ENCODE results near the gene NUDT19.

The NUDT19 gene

GRCh38 chr19:32674931-32675719 lies 16.5 kb upstream of the NUDT19 start, which contains the start of gene ANKRD27:
Gene ANKRD27, minus strand, starts transcription at chr19:32675180. Its CDS starts 16,165 bp downstream, at chr19:32659015.
- TF ChIP-seq ZNF8 (CRISPR knock-in tag; IDR thresholded peaks at IDR 0.05) (no peak), ZNF70 (CRISPR knock-in tag; IDR thresholded peaks at IDR 0.05) (no peak), TCF4 (CRISPR knock-in tag; IDR thresholded peaks at IDR 0.05; ENCODE audit: borderline replicate concordance) (no peak), OSR1 (CRISPR knock-in tag; IDR thresholded peaks at IDR 0.05) (no peak), BACH2 (CRISPR knock-in tag; IDR thresholded peaks at IDR 0.05; ENCODE audit: borderline replicate concordance) (no peak), ARNTL (CRISPR knock-in tag; IDR thresholded peaks at IDR 0.05; ENCODE audit: borderline replicate concordance, low read depth) (no peak), SNAI2 (CRISPR knock-in tag; IDR thresholded peaks at IDR 0.05) (no peak), CREB5 (CRISPR knock-in tag; IDR thresholded peaks at IDR 0.05; ENCODE audit: low read depth) (no peak), ISL1 (CRISPR knock-in tag; IDR thresholded peaks at IDR 0.05) (no peak), TSHZ2 (CRISPR knock-in tag; IDR thresholded peaks at IDR 0.05) (no peak), ESRRG (CRISPR knock-in tag; IDR thresholded peaks at IDR 0.05) (no peak), ZNF565 (CRISPR knock-in tag; conservative IDR thresholded peaks at IDR 0.05; ENCODE audit: low read depth) (no peak), POU6F1 (CRISPR knock-in tag; IDR thresholded peaks at IDR 0.05; ENCODE audit: borderline replicate concordance, low read depth) (no peak), TOX (CRISPR knock-in tag; IDR thresholded peaks at IDR 0.05; ENCODE audit: borderline replicate concordance) (no peak), ZFP3 (CRISPR knock-in tag; IDR thresholded peaks at IDR 0.05) (no peak), PPARA (CRISPR knock-in tag; IDR thresholded peaks at IDR 0.05; ENCODE audit: borderline replicate concordance) (no peak), ZFP30 (CRISPR knock-in tag; IDR thresholded peaks at IDR 0.05) (no peak)
- ATAC-seq = peak; percentile 95

- ATAC-seq = peak; percentile 88
- no peak for TF ChIP-seq OSR1 (CRISPR knock-in tag; IDR thresholded peaks at IDR 0.05)
- no peak for TF ChIP-seq ZFP30 (CRISPR knock-in tag; IDR thresholded peaks at IDR 0.05)
- no peak for TF ChIP-seq CSDC2 (CRISPR knock-in tag; IDR thresholded peaks at IDR 0.05)
- TF ChIP-seq ARNTL (CRISPR knock-in tag; IDR thresholded peaks at IDR 0.05; ENCODE audit: borderline replicate concordance, low read depth) = no peak
- no peak for TF ChIP-seq CREB5 (CRISPR knock-in tag; IDR thresholded peaks at IDR 0.05; ENCODE audit: low read depth)
- no peak for TF ChIP-seq TOX (CRISPR knock-in tag; IDR thresholded peaks at IDR 0.05; ENCODE audit: borderline replicate concordance)
- TF ChIP-seq ZNF565 (CRISPR knock-in tag; conservative IDR thresholded peaks at IDR 0.05; ENCODE audit: low read depth) = no peak
These were observed 15.9 kb upstream of the NUDT19 start, which contains the start of gene RGS9BP for GRCh38 chr19:32675720-32676185. Gene RGS9BP, plus strand, starts transcription at chr19:32675848. Its CDS starts 416 bp downstream, at chr19:32676264.

GRCh38 chr19:32676186-32676894 lies 15.3 kb upstream of the NUDT19 start:
- no peak; the same call in 2 of the 3 replicates for ATAC-seq
- no peak for TF ChIP-seq ZNF565 (CRISPR knock-in tag; conservative IDR thresholded peaks at IDR 0.05; ENCODE audit: low read depth)
- TF ChIP-seq CSRNP3 (CRISPR knock-in tag; IDR thresholded peaks at IDR 0.05) = no peak
- no peak for TF ChIP-seq PPARA (CRISPR knock-in tag; IDR thresholded peaks at IDR 0.05; ENCODE audit: borderline replicate concordance)
- TF ChIP-seq ZNF8 (CRISPR knock-in tag; IDR thresholded peaks at IDR 0.05) = no peak
- TF ChIP-seq TCF4 (CRISPR knock-in tag; IDR thresholded peaks at IDR 0.05; ENCODE audit: borderline replicate concordance) = no peak
- TF ChIP-seq CREB5 (CRISPR knock-in tag; IDR thresholded peaks at IDR 0.05; ENCODE audit: low read depth) = no peak
- no peak for TF ChIP-seq ZNF70 (CRISPR knock-in tag; IDR thresholded peaks at IDR 0.05)
- TF ChIP-seq ZFP30 (CRISPR knock-in tag; IDR thresholded peaks at IDR 0.05) = no peak
- no peak for TF ChIP-seq PATZ1 (CRISPR knock-in tag; IDR thresholded peaks at IDR 0.05; ENCODE audit: borderline replicate concordance)
- TF ChIP-seq RARB (CRISPR knock-in tag; IDR thresholded peaks at IDR 0.05) = no peak
- TF ChIP-seq ISL1 (CRISPR knock-in tag; IDR thresholded peaks at IDR 0.05) = no peak
- no peak for TF ChIP-seq TOX (CRISPR knock-in tag; IDR thresholded peaks at IDR 0.05; ENCODE audit: borderline replicate concordance)
